ENCODE measurements around the gene ADARB2.
"Not testable (repeated sequence)": the region's sequence is repeated elsewhere in the genome, so short reads cannot be mapped to it uniquely, and the experiment has no call there.

ADARB2 gene

DNA sequence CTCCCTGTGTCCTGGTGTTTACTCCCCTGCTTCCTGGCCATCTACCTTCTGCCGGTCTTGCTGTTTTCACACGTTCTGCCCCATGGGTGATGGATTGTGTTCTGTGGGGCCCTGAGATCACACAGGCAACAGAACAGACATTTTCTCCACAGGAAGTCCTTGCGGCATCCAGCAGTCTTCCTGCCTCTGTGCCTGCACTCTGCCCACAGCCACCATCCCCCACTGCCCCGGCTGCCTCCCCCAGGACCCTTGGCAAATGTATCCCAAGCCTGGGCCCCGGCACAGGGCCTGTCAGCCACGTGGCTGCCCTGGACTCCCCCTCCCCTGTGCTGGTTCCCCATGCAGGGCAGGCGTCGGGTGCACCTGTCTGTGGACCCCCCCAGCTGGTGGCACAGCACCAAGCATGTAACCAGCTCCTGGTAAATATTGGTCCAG is 497.0 kb downstream of the ADARB2 start:
- FAIRE-seq = no peak

GRCh38 chr10:1233031-1233430 is 504.3 kb downstream of the ADARB2 start:
- FAIRE-seq = no peak

GRCh38 chr10:1232164-1232911 is 505.0 kb downstream of the ADARB2 start:
- FAIRE-seq = no peak

DNA sequence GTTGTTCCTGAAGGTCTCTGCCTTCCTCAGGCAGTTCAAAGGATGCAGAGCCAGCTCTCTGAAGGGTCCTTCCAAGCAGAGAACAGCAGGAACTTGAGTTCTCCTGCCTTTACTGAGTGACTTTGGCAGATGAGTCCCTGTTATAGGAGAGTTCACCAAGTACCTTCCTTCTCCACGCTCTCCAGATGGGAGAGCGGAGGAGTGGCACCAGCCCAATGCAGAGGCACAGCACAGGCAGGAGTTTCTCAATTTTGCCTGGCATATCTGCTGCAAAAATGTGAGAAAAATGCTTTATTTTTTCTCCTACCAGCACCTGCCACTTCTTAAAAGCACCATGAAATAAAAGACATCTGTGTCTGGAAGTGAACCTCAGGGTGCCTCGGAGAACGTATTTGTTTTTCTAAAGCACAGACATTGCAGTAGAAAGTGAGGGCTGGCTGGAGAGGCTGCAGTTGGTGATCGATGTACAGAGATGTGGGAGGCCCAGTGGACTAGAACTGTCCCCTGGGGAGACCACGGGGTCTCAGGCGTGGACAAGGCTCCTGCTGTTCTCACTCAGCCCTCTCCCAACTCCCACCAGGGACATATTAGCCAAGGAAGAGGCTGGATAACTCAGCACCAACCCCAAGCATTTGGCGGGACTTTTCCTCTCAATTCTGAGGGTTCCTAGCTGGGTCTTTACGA is 506.6 kb downstream of the ADARB2 start:
- no peak for FAIRE-seq

DNA sequence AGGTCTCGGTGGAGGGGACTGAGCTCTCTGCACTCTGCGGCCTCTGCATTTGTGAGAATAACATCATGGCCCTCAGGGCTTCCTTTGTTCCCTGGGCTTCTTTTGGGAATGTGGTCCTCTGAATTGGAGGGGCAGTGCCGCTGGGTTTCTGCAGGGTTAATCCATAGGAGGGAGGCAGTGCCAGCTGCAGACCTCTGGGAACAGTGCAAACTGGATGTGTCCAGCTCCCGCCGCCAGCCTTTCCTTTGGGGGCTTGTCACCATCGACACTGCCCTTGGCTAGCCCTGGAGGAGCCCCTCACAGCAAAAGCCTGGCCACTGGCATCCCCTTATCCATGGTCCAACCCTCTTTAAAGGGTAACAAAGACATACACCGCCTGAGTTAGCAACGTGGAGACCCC is 507.2 kb downstream of the ADARB2 start:
- no peak for FAIRE-seq

DNA sequence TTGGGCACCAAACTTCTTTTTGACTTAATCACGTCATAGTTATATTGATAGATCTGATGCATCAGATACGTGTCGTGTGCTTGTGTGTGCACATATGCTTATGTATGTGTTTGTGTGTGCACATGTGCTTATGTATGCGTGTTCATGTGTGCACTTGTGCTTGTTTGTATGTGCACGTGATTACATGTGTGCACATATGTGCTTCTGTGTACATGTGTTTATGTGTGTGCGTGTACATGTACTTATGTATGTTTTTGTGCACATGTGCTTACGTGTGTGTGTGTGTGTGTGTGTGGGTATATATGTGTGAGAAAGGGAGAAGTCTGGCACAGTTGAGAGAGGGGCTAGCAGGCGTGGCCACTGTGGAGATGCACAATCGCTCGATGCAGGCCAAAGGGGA is 507.8 kb downstream of the ADARB2 start:
- no peak for FAIRE-seq

DNA sequence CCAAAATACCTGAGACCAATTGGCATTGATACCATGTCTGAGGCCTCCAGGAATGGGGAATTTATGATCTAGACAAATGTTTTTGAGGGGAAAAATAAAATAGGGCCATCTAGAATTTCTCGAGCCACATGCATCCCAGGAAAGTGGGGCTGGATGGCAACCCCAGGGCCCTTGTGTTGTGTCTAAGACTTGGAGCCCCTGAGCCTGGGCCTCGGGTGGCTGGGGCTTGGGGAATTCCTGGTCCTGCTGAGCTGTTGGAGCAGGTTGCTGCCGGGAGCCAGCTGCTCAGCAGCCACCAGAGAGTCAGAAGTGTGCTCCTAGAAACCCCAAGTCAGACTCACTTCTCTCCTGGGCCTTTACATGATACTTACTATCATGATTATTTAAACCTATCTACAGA is 508.2 kb downstream of the ADARB2 start:
- no peak for FAIRE-seq

- FAIRE-seq = no peak
Observed at GRCh38 chr10:1228467-1228975, 508.8 kb downstream of the ADARB2 start.

- no peak for FAIRE-seq
Observed at GRCh38 chr10:1227510-1228402, 509.6 kb downstream of the ADARB2 start.

DNA sequence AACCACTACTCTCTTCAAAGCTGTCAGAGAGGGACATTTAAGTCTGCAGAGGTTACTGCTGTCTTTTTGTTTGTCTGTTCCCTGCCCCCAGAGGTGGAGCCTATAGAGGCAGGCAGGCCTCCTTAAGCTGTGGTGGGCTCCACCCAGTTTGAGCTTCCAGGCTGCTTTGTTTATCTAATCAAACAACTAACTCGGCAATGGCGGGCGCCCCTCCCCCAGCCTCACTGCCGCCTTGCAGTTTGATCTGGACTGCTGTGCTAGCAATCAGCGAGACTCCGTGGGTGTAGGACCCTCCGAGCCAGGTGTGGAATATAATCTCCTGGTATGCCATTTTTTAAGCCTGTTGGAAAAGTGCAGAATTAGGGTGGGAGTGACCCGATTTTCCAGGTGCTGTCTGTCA is 510.4 kb downstream of the ADARB2 start:
- FAIRE-seq = not testable (repeated sequence)

GRCh38 chr10:1219874-1220273 is 517.5 kb downstream of the ADARB2 start:
- not testable (repeated sequence) for FAIRE-seq

DNA sequence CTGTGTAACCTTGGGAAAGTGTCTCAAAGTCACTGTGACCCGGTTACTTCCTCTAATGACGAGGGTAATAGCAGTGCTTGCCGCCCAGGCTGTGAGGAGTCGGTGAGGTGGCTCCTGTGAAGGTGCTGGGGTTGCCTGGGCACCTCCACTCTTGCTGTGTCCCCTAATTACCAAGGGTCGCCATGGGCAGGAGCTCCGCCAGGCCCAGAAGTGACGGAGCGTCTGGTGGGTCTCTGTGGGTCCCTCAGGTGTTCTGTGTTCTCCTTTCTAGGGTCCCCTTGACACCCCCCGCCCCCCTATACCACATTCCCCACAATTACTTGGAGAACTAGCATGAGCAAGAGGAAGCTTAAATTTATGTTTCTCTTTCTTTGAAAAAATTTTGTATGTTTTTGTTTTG is 519.7 kb downstream of the ADARB2 start:
- no peak for FAIRE-seq

DNA sequence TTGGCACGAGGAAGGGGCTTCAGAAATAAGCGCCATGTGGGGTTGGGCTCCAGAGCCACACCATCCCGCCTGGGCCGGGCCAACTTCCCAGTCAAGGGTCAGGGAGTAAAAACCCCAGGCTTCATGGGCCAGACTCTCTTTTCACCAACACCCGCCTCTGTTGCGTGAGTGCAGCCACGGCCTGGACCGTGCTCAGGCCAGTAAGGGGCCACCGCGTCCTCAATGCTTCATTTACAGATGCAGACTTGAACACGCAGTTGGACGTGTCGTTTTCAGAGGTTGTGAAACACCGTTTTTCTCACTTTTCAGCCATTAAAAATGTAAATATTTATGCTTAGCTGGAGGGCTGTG is 520.1 kb downstream of the ADARB2 start:
- no peak for FAIRE-seq

GRCh38 chr10:1216574-1217236 is 520.6 kb downstream of the ADARB2 start:
- no peak for FAIRE-seq

- no peak for FAIRE-seq
Observed at GRCh38 chr10:1215862-1216573, 521.3 kb downstream of the ADARB2 start.

DNA sequence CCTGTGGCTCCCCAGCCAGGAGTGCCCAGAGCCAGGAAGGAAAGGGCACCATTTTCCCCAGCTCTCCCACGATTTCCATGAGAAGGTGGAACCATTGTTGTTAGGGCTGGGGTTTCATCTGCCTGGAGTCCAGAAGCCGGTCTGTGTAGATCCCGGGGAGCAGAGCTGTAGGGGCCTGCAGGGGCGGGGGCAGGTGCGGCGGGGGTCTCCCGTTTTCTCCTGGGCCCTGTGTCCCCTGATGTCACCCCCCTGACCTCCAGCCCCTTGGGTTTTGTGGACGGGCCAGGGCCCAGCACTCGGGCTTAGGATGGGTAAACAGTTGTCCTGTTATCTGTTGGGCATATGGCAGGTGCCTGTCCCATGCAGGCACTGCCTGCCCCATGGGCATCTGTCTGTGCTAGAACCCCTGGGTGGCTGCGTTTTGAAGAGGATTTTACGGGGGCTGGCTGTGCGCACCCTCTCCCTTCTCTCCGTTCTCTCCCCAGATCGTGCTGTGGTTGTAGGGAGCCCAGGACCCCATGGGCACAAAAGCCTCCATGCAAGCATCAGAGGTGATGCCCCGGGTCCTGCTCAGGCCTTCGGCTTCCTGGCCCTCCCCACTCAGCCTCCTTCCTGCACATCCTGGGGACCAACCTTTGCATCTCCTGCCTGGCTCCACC is 522.3 kb downstream of the ADARB2 start:
- FAIRE-seq = no peak

- no peak for FAIRE-seq
Observed at GRCh38 chr10:1214071-1214675, 523.2 kb downstream of the ADARB2 start.

- FAIRE-seq = no peak
Observed at GRCh38 chr10:1213252-1214070, 523.9 kb downstream of the ADARB2 start.

DNA sequence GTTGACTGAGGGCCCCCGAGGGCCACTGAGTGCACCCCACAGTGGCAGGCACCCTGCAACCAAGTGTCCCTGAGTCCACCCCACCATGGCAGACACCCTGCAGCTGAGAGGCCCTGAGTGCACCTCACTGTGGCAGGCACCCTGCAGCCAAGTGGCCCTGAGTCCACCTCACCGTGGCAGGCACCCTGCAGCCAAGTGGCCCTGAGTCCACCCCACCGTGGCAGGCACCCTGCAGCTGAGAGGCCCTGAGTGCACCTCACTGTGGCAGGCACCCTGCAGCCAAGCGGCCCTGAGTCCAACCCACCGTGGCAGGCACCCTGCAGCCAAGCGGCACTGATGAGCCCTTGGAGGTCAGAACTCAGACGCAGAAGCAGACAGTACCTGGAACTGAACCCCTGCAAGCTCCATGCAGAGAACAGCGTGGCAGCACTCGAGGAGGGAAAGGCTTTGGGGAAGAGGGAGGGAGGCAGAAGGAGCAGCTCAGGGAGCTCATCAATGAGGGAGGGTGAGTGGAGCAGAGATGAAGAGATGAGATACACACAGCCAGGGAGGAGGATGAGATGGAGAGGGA is 524.7 kb downstream of the ADARB2 start:
- no peak for FAIRE-seq
